Measurements from ENCODE around the gene TNFAIP6.
"Not testable (repeated sequence)": the region's sequence is repeated elsewhere in the genome, so short reads cannot be mapped to it uniquely, and the experiment has no call there.

- not testable (repeated sequence) for TF ChIP-seq POLR2AphosphoS5 (IDR thresholded peaks at IDR 0.05)
- TF ChIP-seq, protein P1, sequence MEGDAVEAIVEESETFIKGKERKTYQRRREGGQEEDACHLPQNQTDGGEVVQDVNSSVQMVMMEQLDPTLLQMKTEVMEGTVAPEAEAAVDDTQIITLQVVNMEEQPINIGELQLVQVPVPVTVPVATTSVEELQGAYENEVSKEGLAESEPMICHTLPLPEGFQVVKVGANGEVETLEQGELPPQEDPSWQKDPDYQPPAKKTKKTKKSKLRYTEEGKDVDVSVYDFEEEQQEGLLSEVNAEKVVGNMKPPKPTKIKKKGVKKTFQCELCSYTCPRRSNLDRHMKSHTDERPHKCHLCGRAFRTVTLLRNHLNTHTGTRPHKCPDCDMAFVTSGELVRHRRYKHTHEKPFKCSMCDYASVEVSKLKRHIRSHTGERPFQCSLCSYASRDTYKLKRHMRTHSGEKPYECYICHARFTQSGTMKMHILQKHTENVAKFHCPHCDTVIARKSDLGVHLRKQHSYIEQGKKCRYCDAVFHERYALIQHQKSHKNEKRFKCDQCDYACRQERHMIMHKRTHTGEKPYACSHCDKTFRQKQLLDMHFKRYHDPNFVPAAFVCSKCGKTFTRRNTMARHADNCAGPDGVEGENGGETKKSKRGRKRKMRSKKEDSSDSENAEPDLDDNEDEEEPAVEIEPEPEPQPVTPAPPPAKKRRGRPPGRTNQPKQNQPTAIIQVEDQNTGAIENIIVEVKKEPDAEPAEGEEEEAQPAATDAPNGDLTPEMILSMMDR (IDR thresholded peaks at IDR 0.05), result not testable (repeated sequence)
Observed at GRCh38 chr2:151344191-151344590, 13.2 kb upstream of the TNFAIP6 start.

Data from suprapubic skin (tissue), 3 donors.